Measurements from ENCODE around the gene ATP6V0A4.

GRCh38 chr7:138720286-138720685 lies 77.7 kb downstream of the ATP6V0A4 start:
- TF ChIP-seq, protein P1, sequence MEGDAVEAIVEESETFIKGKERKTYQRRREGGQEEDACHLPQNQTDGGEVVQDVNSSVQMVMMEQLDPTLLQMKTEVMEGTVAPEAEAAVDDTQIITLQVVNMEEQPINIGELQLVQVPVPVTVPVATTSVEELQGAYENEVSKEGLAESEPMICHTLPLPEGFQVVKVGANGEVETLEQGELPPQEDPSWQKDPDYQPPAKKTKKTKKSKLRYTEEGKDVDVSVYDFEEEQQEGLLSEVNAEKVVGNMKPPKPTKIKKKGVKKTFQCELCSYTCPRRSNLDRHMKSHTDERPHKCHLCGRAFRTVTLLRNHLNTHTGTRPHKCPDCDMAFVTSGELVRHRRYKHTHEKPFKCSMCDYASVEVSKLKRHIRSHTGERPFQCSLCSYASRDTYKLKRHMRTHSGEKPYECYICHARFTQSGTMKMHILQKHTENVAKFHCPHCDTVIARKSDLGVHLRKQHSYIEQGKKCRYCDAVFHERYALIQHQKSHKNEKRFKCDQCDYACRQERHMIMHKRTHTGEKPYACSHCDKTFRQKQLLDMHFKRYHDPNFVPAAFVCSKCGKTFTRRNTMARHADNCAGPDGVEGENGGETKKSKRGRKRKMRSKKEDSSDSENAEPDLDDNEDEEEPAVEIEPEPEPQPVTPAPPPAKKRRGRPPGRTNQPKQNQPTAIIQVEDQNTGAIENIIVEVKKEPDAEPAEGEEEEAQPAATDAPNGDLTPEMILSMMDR (IDR thresholded peaks at IDR 0.05; ENCODE audit: borderline replicate concordance, extremely low read depth, low read length, poor library complexity, severe bottlenecking): no peak
- TF ChIP-seq EZH2 (IDR thresholded peaks at IDR 0.05; ENCODE audit: borderline replicate concordance, low read depth, low read length, severe bottlenecking): no peak
